Kidney (tissue), 14 donors: ENCODE results near the gene FLII. TPM values are rescaled to one million over a fixed set of nuclear protein-coding genes. Genes with fewer than 3 reads are reported as not detected.
A peak's percentile ranks its signal among the peaks of the same experiment; 100 is the strongest.

Experiments used
- DNase-seq, 5 donors: peaks; one replicate each; pipeline ENCODE4 v3.0.0-alpha.2; 2013 to 2020
- FAIRE-seq: peaks from 2 replicates; lab custom pipeline; 2012; peaks lifted over from hg19 to GRCh38; lab: Jason Lieb, UNC
- H3K27ac ChIP-seq, 2 donors: one replicate each; pipeline ENCODE4 v1.7.0; 2013; ENCODE audit warnings: low read depth in 2 of 2, low read length in 2 of 2, inconsistent platforms in 1 of 2
- H3K27me3 ChIP-seq: one replicate; pipeline ENCODE4 v1.7.1; 2013; ENCODE audit warnings: low read length, inconsistent platforms; ENCODE audit not compliant: control insufficient read depth, insufficient read depth
- H3K36me3 ChIP-seq, 3 donors: one replicate each; pipeline versions ENCODE4 v1.7.0 to v1.7.1; 2013; ENCODE audit warnings: low read length in 3 of 3, control low read depth in 1 of 3, inconsistent platforms in 1 of 3; ENCODE audit not compliant: insufficient read depth in 3 of 3, control insufficient read depth in 2 of 3
- H3K4me1 ChIP-seq, 3 donors: one replicate each; pipeline versions ENCODE4 v1.7.0 to v1.7.1; 2013; ENCODE audit warnings: low read length in 3 of 3, inconsistent platforms in 1 of 3, low read depth in 1 of 3; ENCODE audit not compliant: control insufficient read depth in 2 of 3, insufficient read depth in 2 of 3
- H3K4me3 ChIP-seq, 3 donors: one replicate each; pipeline versions ENCODE4 v1.7.0 to v1.8.1; 2013; ENCODE audit warnings: low read length in 3 of 3, control low read depth in 1 of 3, inconsistent platforms in 1 of 3
- H3K9ac ChIP-seq, 3 donors: one replicate each; pipeline versions ENCODE4 v1.7.0 to v1.7.1; 2013; ENCODE audit warnings: low read length in 3 of 3, control low read depth in 1 of 3, inconsistent platforms in 1 of 3
- H3K9me3 ChIP-seq, 3 donors: one replicate each; pipeline versions ENCODE4 v1.7.0 to v1.7.1; 2013; ENCODE audit warnings: low read length in 3 of 3, control low read depth in 1 of 3, inconsistent platforms in 1 of 3; ENCODE audit not compliant: control insufficient read depth in 2 of 3, insufficient read depth in 1 of 3
- intact Hi-C: fragments of 100-400 bp; cut with DNase I; formaldehyde crosslinking; loops from one replicate; pipeline ENCODE4 v1.11.1; 2022
- polyA plus RNA-seq: library from polyadenylated mRNA; stranded (reverse); fragments of 350-450 nt; fragmentation: Illumina TruSeq; extraction: RNeasy Lipid Tissue Mini Kit (QIAGEN cat#74804); gene quantifications from one replicate; pipeline ENCODE4 v1.2.3, GENCODE V29; 2014; ENCODE audit warnings: low read depth, low replicate concordance; ENCODE audit not compliant: insufficient read depth
- total RNA-seq: library from RNA; stranded (reverse); fragmentation: NEBNext Ultra II Directional; extraction: Animal tissue kit (Norgen Biotek cat#: 25700); gene quantifications from one replicate; pipeline ENCODE4 v1.2.1, GENCODE V29; 2021
- TF ChIP-seq, protein P1 (sequence below): IDR thresholded peaks from 3 replicates; pipeline ENCODE4 v1.5.1; 2012; ENCODE audit warnings: mild to moderate bottlenecking, moderate library complexity, borderline replicate concordance; ENCODE audit not compliant: insufficient read depth; ENCODE audit errors: extremely low read depth
- donor health status: control.
- donor health status: control.
- donor health status: control.
- donor health status: control.
- donor health status: control.
- donor health status: DM: yes; HTN: yes; CAD: no.
- donor health status: Normal renal cell carcinoma (clear cell type).

The FLII gene
- total and polyA plus RNA-seq, 2 donors from 2014 or later: 139 to 301 TPM

DNA sequence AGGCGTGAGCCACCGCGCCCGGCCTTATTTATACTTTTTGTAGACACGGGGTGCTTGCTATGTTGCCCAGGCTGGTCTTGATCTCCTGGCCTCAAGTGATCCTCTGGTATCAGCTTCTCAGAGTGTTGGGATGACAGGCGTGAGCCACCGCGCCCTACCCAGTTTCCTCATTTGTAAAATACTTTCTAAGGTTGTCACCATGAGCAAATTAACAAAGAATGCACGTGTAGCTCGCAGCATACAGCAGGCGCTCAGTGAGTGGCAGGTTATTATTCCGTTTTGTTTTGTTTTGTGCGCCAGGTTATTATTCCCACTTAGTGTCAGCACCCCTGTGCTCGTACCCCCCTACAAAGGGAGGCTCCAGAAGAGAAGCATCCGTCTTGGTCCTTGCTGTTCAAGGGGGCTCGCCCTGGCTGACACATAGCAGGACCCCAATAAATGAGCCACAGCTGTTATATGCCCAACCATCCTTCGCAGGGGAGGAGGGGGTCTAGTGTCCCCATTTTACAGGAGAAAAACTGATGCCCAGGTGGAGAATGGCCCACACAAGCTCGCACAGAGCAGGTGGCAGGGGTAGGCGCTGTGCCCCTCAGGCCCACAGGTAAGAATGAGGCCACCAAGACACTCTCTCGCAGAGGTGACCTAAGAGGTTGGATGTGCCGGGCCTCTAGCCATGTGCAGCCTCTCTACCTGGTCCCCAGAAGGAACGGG is 1.2 kb upstream of the FLII start:
- DNase-seq (no peak), FAIRE-seq (no peak)
- Histone ChIP-seq H3K4me1 (peaks cover 0 to 43% (median 23%) of the 10 kb centered on the region in 3 donors), H3K27me3 (no peaks in the 10 kb centered on the region), H3K9ac (peak overlapping the region in 2 of 3 donors; percentile 54 to 69), H3K27ac (peak overlapping the region; percentile 72 to 96), H3K9me3 (no peaks in the 10 kb centered on the region), H3K4me3 (peak overlapping the region; percentile 63 to 92 (median 79)), H3K36me3 (peaks cover 3 to 18% (median 10%) of the 10 kb centered on the region in 3 donors)
- intact Hi-C loops: no loop called here
- TF ChIP-seq, protein P1, sequence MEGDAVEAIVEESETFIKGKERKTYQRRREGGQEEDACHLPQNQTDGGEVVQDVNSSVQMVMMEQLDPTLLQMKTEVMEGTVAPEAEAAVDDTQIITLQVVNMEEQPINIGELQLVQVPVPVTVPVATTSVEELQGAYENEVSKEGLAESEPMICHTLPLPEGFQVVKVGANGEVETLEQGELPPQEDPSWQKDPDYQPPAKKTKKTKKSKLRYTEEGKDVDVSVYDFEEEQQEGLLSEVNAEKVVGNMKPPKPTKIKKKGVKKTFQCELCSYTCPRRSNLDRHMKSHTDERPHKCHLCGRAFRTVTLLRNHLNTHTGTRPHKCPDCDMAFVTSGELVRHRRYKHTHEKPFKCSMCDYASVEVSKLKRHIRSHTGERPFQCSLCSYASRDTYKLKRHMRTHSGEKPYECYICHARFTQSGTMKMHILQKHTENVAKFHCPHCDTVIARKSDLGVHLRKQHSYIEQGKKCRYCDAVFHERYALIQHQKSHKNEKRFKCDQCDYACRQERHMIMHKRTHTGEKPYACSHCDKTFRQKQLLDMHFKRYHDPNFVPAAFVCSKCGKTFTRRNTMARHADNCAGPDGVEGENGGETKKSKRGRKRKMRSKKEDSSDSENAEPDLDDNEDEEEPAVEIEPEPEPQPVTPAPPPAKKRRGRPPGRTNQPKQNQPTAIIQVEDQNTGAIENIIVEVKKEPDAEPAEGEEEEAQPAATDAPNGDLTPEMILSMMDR: no peak

DNA sequence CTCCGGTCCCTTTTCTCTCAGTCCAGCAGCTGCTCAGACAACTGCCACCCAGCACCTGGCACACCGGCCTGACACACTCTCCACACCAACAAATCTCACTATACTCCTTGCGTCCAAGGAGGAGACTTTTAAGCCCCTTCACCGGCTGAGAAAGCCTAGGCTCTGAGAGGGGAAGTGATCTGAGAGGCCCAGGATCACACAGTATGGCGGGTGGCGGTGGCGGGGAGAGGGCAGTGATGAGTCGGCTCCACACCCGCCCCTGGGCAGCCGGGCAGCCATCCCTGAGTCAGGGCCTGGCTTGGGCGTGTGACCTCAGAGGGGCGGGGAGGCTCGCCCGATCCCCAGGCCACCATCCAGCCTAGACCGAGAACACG is 569 bp downstream of the FLII start:
- Histone ChIP-seq H3K9ac (peak overlapping the region; percentile 54 to 97 (median 71)), H3K27me3 (no peaks in the 10 kb centered on the region), H3K4me1 (peaks cover 0 to 43% (median 23%) of the 10 kb centered on the region in 3 donors), H3K9me3 (no peaks in the 10 kb centered on the region), H3K36me3 (peaks cover 3 to 13% (median 12%) of the 10 kb centered on the region in 3 donors), H3K4me3 (peak overlapping the region; percentile 83 to 93 (median 90)), H3K27ac (peak overlapping the region; percentile 94 to 95)
- no peak for FAIRE-seq
- intact Hi-C loops: no loop called here
- TF ChIP-seq, protein P1: no peak
- peak; percentile 45 to 92 (median 58) for DNase-seq

DNA sequence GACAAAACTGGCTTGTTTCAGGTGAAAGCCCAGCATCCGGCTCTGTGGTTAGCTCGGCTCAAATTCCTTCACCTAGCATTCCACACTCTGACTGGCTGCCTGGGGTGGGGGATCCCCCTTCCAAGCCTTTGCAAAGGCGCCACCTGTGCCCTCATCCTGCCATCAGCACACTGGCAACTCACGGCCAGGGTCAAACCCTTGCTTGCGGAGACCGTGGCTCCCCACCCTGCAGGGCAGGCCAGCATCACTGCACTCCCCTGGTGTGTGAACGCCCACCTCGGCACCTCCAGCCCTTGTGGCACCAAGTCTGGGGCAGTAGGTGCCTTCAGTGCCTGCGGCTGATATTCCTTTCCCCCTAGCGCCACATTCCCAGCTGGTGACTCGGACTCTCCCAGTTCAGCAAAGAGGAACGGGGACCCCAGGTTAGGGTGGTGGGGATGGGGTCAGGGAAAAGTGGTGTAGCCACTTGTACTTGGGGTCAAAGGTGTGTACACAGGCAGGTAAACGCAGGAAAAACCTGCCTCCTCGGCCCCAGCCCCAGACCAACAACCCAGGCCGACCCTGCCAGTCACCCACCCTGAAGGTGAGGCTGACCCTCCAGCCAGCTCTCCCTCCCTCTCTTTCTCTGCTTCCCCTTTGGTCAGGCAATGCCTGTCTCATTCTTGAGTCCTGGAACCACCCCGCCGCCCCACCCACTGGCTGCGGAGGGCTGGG is 1.1 kb downstream of the FLII start:
- Histone ChIP-seq H3K9ac (peak overlapping the region; percentile 54 to 97 (median 71)), H3K9me3 (no peaks in the 10 kb centered on the region), H3K27ac (peak overlapping the region; percentile 94 to 95), H3K4me3 (peak overlapping the region; percentile 83 to 93 (median 90)), H3K27me3 (no peaks in the 10 kb centered on the region), H3K36me3 (peaks cover 3 to 18% (median 12%) of the 10 kb centered on the region in 3 donors), H3K4me1 (peaks cover 0 to 41% (median 23%) of the 10 kb centered on the region in 3 donors)
- DNase-seq (peak; percentile 49 to 86 (median 63)), FAIRE-seq (no peak)
- intact Hi-C loops: no loop called here
- TF ChIP-seq, protein P1: no peak
